SK-N-MC (cell line): ENCODE results near the gene CELA3A.

Experiments
- DNase-seq: peaks from one replicate; pipeline ENCODE4 v3.0.0-alpha.2; 2011; ENCODE audit warnings: low read depth, low spot score
- H3K27ac ChIP-seq: fragments of 200-600 bp; sonication (generic); 2 replicates; pipeline ENCODE4 v1.5.1; 2016; ENCODE audit warnings: mixed run types
- H3K36me3 ChIP-seq: fragments of 200-600 bp; sonication (generic); 2 replicates; pipeline ENCODE4 v1.6.1; 2017; ENCODE audit warnings: antibody characterized with exemption, low read length, mixed read lengths; ENCODE audit not compliant: insufficient read depth
- H3K4me3 ChIP-seq: fragments of 200-600 bp; sonication (generic); 2 replicates; pipeline ENCODE4 v1.5.1; 2016
- H3K9ac ChIP-seq: fragments of 200-600 bp; sonication (generic); 2 replicates; pipeline ENCODE4 v1.8.0; 2017; ENCODE audit warnings: mixed run types, mixed read lengths; ENCODE audit not compliant: insufficient read length
- H3K9me3 ChIP-seq: fragments of 200-600 bp; sonication (generic); 2 replicates; pipeline ENCODE4 v1.6.1; 2017; ENCODE audit warnings: low read depth, mild to moderate bottlenecking, antibody characterized with exemption, low read length, moderate library complexity, mixed read lengths
- EZH2 ChIP-seq: fragments of 200-600 bp; sonication (generic); IDR thresholded peaks from one replicate; pipeline ENCODE4 v1.6.1; 2017; ENCODE audit warnings: antibody characterized with exemption
- FOXP2 ChIP-seq: optimal IDR thresholded peaks from 2 replicates; pipeline ENCODE3; 2011; ENCODE audit warnings: mild to moderate bottlenecking, moderate library complexity; ENCODE audit not compliant: insufficient read depth; ENCODE audit errors: extremely low read length, control extremely low read depth
- POLR2AphosphoS5 ChIP-seq: IDR thresholded peaks from 2 replicates; pipeline ENCODE4 v1.6.1; 2012; ENCODE audit warnings: mild to moderate bottlenecking, low read depth, low read length, borderline replicate concordance

The CELA3A gene

DNA sequence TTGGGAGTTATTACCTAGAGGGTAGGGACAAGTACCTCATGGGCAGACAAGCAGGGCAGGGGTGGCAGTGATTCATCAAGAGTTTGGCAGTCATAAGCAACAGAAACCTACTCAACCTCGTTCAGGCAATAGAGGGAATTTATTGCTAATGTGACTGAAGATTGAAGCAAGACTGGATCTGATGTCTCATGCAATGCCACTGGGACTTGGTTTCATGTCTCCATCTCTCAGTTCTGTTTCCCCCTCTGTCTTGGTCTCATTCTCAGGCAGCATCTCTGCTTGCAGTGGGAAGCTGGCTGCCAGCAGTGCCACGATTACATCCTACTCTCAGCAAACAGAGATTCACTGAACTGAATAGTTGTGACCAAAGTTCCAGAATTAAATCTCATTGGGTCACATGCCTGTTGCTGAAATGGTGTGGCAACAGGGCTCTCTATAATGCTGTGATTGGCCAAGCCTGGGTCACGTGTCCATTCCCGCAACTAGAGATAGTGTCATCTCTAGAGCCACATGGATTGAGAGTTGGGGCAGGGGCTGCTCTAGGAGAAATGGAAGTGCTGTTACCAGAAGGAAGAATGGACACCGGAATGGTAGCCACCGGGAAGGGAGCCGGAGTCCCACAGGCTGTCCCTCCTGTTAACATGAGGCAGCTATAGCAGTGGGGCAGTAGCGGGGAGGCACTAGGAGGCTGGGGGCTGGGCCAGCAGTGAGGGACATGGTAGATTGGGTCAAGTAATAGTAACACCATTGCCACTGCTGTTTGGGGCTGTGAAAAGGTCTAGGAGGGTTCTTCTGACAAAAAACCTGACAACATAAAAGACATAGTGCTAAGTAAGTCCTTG, 47.1 kb downstream of the CELA3A start:
- no peaks in the 10 kb centered on the region for H3K9me3 ChIP-seq
- H3K4me3 ChIP-seq = no peak overlapping the region
- no peaks in the 10 kb centered on the region for H3K36me3 ChIP-seq
- DNase-seq = no peak
- TF ChIP-seq POLR2AphosphoS5 = no peak
- TF ChIP-seq FOXP2 = no peak
- TF ChIP-seq EZH2 = no peak
- H3K27ac ChIP-seq = no peak overlapping the region
- no peak overlapping the region for H3K9ac ChIP-seq

DNA sequence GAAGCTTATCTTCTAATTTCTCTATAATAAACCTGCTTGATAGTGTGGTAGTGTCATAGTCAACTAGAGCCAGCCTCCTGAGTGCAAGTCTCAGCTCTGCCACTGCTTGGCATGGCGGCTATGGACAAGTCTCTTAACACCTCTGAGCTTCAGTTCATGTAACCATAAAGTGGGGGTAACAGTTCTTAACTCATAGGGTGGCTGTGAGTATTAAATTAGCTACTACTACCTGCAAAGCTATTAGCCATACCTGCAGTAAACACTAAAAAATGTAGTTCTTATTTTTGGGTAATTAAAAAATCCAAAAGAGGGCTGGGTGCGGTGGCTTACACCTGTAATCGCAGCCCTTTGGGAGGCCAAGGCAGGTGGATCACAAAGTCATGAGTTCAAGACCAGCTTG, 48.9 kb downstream of the CELA3A start:
- Histone ChIP-seq H3K9me3 (no peaks in the 10 kb centered on the region), H3K4me3 (no peak overlapping the region), H3K9ac (no peak overlapping the region), H3K36me3 (peaks cover 7% of the 10 kb centered on the region), H3K27ac (no peak overlapping the region)
- DNase-seq = no peak
- no peak for TF ChIP-seq POLR2AphosphoS5
- TF ChIP-seq FOXP2 = no peak
- no peak for TF ChIP-seq EZH2

DNA sequence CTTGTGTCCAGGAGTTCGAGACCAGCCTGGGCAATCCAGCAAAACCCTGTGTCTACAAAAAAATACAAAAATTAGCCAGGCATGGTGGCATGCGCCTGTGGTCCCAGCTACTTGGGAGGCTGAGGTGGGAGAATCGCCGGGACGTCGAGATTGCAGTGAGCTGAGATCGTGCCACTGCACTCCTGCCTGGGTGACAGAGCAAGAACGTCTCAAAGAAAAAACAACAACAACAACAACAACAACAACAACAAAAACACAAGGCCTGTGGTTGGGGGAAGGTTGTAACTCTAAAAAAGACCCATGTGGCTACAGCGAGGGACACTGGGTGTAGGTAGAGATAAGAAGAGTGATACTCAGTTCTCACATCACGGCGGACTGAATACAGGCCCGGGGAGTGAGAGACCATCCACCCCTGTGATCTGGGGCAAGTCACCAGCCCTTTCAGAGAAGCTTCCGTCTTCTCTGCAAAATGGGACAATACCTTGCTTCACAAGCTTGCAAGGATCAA, 50.2 kb downstream of the CELA3A start:
- H3K27ac ChIP-seq = 0 out of 2 replicates have a peak overlapping the region, but pooled peaks have one; percentile 42
- no peak overlapping the region for H3K9ac ChIP-seq
- DNase-seq = no peak
- TF ChIP-seq EZH2 = no peak
- no peak for TF ChIP-seq FOXP2
- TF ChIP-seq POLR2AphosphoS5 = no peak
- H3K36me3 ChIP-seq = peaks cover 19% of the 10 kb centered on the region
- no peaks in the 10 kb centered on the region for H3K9me3 ChIP-seq
- H3K4me3 ChIP-seq = no peak overlapping the region

DNA sequence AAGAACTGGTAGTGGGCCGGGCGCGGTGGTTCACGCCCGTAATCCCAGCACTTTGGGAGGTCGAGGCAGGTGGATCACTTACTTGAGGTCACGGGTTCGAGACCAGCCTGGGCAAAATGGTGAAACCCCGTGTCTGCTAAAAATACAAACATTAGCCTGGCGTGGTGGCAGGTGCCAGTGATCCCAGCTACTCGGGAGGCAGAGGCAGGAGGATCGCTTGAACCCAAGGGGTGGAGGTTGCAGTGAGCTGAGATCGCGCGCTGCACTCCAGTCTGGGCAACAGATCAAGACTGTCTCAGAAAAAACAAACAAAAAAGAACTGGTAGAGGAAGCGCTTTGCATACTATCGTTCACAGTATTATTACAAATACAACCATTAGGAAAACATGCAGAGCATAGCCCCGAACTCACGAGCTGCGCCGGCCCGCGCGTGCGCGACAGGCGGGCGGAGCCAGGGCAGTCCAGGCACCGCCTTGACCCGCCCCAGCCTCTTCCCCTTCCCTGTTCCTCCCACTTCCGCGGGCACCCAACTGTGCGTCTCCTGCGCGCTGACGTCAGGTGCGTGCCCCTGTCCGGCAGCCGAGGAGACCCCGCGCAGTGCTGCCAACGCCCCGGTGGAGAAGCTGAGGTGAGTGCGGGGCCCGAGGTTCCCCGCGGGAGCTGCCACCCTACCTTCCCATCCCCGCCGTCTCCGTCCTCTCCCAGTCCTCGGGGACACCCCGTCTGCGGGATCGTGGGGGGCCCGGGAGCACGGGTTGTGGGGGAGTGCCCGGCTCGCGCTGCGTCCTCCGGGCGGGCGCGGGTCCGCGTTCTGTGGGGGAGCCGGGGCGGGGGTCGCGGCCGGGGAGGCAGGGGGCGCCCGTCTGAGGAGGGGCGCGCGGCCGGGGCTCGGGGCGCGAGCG, 50.9 kb downstream of the CELA3A start, which contains the start of gene CDC42:
CDC42 (plus strand) TSS at position 595 of the 902 bp plus-strand sequence. CDS start 25,770 bp downstream, outside the sequence.
- DNase-seq = peak; percentile 76
- Histone ChIP-seq H3K9ac (peak within 1 kb of the TSS; percentile 95), H3K36me3 (peaks cover 26% of the 10 kb centered on the region), H3K9me3 (no peaks in the 10 kb centered on the region), H3K27ac (peak within 1 kb of the TSS; percentile 84), H3K4me3 (peak within 1 kb of the TSS; percentile 94)
- TF ChIP-seq POLR2AphosphoS5 = peak; percentile 97
- TF ChIP-seq EZH2 = no peak
- peak; percentile 98 for TF ChIP-seq FOXP2

DNA sequence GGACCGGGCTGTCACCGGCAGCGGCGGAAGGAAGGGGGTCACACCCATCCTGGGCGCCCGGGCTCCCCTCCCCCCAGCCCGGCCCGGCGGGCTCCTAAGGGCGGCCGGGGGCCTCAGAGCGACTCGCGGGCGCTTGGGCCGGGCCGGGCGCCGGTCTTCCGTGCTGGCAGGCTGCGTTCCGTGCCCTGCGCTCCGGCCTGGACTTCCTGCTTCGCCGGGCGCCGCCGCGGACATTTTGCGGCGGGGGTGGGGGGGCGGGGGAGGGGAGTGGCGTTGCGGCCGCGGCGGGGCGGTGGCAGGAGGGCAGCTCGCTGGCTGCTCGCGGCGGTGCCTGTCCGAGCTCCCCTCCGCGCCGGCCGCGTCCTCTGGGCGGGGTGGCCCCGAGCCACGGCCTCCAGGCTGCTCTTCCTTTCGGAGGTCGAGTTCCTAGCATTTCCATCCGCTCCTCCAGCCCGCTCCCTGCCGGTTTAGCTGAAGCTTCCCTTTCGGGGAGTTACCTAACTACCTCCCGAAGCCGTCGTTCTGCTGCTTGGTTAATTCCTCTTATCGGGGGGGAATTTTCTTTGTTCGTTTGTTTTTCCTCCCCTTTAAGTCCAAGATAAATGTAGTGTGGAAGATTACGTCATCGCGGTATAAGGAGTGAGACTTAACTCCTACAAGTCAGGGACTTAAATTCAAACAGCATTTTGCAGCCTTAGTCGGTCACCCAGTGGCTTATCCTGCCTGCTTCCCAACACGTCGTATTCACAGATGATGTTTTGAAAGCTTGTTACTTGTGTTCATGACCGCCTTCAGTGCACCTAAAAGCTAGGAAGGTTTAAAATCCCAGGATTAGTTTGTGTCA, 51.8 kb downstream of the CELA3A start:
- Histone ChIP-seq H3K27ac (peak overlapping the region; percentile 84), H3K4me3 (peak overlapping the region; percentile 94), H3K36me3 (peaks cover 35% of the 10 kb centered on the region), H3K9ac (peak overlapping the region; percentile 95), H3K9me3 (no peaks in the 10 kb centered on the region)
- peak; percentile 57 for DNase-seq
- TF ChIP-seq EZH2 (no peak), POLR2AphosphoS5 (no peak), FOXP2 (no peak)

DNA sequence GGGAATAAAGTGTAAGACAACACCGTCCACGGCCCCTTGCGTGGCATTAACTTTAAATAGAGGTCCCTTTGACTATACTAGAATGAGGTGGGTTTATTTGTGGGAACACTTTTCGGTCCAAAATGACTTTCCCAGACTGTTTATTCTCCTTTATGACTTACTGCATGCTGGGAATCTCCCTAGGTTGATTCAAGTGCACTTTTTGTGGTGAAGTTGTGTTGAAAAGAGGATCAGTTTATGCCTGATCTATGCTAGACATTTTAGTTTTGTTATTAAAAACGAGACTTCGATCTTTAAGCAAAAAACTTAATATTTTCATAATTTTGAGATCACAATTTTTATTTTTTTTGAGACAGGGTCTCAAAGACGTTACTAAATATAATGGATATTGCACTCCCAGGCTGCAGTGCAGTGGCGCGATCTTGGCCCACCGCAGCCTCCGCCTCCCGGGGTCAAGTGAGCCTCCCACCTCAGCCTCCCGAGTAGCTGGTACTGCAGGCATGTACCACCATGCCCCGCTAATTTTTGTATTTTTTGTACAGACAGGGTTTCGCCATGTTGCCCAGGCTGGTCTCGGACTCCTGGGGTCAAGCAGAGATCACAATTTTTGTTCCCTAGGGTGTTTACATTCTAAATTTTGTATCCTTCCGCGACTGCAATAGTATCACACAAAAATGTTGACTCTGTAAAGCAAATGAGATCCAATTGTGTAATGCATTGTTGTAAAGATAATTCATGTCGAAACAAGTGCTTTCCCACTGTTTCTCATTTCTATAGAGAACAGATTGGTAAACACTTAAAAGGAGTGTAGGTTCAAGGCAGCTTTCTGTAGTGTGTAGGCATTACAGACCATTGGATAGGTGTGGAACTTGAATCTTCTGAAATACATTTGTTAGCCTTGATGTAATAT, 52.7 kb downstream of the CELA3A start:
- Histone ChIP-seq H3K9me3 (no peaks in the 10 kb centered on the region), H3K9ac (peak overlapping the region; percentile 95), H3K4me3 (peak overlapping the region; percentile 94), H3K36me3 (peaks cover 36% of the 10 kb centered on the region), H3K27ac (peak overlapping the region; percentile 84)
- TF ChIP-seq POLR2AphosphoS5 (no peak), FOXP2 (no peak), EZH2 (no peak)
- no peak for DNase-seq
